Left lobe of liver (tissue), 2 donors: ENCODE measurements around the gene SLC16A12. TPM values are rescaled to one million over a fixed set of nuclear protein-coding genes. Genes with fewer than 3 reads are reported as not detected.
"Not testable (repeated sequence)": the region's sequence is repeated elsewhere in the genome, so short reads cannot be mapped to it uniquely, and the experiment has no call there.

Experiments used
- ATAC-seq: fragments of 200-7000 bp; cut with Tn5 transposase; one replicate; pipeline ENCODE4 v1.9.1; 2020; ENCODE audit warnings: mild to moderate bottlenecking, moderate library complexity
- DNase-seq: peaks from one replicate; pipeline ENCODE4 v3.0.0-alpha.2; 2020; ENCODE audit warnings: low spot score
- total RNA-seq: library from RNA; stranded (reverse); gene quantifications from one replicate; pipeline ENCODE4 v1.2.1, GENCODE V29; 2021
- donor health status: DM: no; HTN: no; CAD: no; lungs with moderate emphysema.
- donor health status: DM: no; HTN: yes; CAD: no.

Gene SLC16A12
- total RNA-seq, 1 donor from 2014 or later, result 0.38 TPM

DNA sequence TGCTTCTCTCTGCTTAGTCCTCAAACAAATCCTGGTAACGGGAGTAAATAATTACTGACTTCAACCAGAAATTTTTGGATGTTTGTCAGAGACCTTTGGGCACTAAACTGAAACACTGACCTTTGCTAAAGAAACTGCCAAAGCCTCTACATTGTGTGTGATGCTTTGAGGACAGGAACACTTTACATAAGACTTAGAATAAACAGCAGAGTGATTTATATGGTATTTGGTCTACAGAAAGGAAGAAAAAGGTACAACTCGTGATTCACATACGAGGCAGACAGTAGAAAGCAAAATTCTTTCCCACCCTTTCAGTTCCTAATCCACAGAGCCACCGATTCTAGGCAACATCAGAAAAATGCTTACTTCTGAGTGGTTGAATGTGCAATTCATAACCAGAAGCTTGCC lies 59.8 kb downstream of the SLC16A12 start:
- DNase-seq, result no peak
- peak; percentile 80 for ATAC-seq

DNA sequence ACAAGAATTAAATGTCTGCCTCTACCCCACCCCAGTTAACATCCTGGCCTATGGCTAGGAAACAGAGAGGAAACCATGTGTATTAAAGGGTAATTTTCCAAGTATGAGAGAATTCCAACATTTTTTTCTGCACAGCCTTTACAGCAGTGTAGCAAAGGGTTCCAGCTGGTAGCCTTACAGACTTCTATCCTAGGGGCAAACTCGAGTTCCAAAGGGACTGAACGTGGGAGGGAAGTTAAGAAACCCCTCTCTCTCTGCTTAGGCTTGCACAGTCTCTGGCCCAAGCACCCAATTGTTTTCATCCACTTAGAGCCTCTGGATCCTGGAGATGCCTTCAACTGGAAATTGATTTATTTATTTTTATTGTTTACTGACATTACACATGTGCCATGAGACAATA lies 60.3 kb downstream of the SLC16A12 start:
- ATAC-seq (peak; percentile 30), DNase-seq (no peak)

DNA sequence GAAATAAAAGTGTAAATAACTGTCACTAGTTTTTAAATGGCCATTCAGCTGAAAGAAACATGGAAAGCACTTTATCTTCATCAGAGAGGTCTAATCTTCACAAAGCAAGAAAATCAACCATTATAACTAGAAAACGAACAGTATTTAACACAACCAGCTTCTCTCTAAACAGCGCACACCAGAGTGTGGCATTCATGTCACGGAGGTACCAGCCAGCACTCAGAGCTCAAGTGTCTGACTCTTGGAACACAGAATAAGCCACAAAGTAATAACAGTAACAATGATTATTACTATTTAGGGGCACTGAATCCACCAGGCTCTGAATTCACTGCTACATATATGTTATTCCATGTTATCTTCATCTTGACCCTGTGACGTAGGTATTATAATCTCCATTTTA lies 60.9 kb downstream of the SLC16A12 start:
- no peak for DNase-seq
- ATAC-seq, result no peak

DNA sequence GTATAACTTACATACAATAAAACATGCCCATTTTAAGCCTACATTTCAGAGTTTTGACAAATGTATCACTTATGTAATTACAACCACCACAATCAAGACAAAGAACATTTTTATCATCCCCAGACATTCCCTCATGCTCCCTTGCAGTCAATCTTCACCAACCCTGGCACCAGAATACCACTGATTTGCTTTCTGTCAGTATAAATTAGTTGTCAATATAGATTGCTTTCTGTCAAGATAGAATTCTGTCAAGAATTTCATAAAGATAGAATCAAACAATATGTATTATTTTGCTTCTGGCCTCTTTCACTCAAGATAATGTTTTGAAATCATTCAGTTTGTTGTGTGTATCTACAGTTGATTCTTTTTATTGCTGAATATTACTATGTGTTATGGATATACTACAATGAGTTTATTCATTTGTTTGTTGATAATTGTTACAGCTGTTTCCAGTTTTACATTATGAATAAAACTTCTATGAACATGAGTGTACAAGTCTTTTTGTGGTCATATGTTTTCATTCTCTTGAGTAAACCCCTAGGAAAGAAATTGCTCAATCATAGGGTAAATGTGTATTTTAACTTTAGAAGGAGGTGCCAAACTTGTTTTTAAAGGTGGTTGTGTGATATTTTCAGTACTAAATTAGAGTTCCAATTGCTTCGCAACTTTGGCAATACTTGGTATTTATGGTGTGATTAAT lies 64.1 kb downstream of the SLC16A12 start:
- DNase-seq (no peak), ATAC-seq (no peak)

DNA sequence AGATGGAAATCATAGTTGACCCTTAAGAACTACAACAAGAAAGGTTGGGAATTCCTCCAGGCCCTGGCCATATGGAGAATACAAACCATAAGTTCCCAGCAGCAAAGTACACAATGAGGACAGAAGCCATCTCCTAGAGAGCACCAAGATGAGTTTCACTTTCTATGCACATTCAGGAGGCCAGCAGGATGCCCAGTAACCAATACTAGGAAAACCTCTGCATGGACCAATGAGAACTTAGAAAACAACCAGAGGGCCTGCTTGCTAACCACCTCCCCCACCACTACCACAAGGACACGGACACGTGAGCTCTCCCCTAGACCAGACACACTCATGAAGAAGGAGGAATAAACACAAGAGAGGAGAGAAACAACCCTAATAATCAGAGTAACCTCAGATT lies 64.8 kb downstream of the SLC16A12 start:
- DNase-seq, result no peak
- peak; percentile 16 for ATAC-seq

DNA sequence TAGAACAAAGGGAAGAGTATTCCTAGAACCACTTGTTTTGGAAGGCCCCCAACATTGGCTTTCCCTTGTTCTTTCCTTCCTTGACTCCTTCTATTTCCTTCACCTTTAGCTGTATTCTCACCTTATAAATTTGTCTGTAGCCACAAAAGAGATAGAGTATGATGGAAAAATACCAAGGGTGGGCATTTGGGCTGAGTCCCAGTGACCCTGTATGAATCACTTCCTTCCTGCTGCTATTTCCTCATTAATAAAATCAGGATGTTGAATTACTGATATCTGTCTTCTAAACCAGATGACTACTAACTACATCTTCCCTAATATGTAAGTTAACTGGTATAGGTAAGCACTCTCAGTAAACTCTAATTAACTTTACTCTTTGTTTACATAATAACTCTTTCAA lies 65.9 kb downstream of the SLC16A12 start:
- DNase-seq (no peak), ATAC-seq (no peak)

DNA sequence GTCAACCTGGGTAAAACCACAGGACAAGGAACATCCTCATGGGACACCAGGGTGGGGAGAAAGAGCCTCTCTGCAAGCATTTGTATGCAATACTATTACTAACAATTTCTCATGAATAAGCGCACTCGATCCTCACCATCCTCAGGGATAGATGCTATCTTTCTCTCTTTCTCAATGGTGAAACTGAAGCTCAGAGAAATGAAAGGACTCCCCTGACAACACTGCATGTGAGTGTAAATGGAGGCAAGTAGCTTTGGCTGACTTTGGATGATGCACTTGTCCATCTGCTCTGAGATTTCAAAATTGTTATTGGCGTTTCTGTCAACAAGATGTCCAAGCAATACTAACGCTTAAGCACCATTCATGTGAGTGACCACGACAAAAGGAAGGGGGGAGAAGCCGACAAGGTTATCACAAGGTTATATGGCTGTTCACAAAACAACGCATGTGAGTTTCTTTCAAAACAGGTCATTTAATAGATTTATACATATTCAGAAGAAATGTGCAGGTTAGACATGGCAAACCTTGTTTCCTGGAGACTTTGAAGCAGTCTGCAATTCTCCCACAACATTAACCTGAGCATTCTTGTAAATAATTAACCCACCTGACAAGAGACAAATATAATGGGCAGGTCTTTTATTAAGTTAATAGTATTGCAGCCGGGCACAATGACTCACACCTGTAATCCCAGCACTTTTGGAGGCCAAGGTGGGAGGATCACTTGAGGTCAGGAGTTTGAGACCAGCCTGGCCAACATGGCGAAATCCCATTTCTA lies 67.0 kb downstream of the SLC16A12 start:
- ATAC-seq, result peak; percentile 62
- DNase-seq, result no peak

DNA sequence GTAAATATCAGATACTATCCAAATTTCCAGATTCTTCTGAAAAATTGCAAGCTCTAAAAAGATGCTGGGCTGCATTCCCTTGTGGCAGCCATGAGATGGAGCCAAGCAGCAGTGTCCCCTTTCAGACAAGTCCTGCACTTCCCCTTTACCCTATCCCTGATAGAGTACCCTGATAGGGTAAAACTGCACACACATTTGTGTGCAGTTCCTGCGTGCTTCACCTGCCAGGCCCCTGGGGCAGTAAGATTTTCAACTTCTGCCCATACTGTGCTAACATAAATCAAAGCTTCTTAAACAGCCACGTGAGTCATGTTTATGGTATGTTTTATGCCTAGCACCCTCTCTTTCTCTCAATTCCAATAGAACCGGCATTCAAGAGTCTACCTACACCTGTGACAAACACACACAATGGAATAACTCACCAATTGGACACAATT lies 68.8 kb downstream of the SLC16A12 start:
- peak; percentile 91 for ATAC-seq
- no peak for DNase-seq

DNA sequence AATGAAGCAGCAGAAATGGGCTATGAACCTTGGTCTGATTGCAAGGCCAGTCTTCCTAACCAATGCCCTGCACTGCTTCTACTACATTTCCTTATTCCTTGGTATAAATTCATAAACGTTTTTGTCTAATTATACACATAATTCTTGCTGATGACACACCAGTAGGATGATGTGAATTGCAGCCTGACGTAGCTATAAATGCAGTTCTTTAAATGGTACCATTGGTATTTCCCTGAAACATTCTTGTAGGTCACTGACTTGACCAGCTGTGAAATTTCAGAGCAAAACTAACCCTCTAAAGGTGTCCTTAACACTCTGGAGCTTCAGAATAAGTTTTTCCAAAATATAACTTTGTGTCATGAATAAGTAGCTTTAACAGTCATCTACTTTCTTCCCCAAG lies 70.2 kb downstream of the SLC16A12 start:
- no peak for ATAC-seq
- DNase-seq, result no peak

DNA sequence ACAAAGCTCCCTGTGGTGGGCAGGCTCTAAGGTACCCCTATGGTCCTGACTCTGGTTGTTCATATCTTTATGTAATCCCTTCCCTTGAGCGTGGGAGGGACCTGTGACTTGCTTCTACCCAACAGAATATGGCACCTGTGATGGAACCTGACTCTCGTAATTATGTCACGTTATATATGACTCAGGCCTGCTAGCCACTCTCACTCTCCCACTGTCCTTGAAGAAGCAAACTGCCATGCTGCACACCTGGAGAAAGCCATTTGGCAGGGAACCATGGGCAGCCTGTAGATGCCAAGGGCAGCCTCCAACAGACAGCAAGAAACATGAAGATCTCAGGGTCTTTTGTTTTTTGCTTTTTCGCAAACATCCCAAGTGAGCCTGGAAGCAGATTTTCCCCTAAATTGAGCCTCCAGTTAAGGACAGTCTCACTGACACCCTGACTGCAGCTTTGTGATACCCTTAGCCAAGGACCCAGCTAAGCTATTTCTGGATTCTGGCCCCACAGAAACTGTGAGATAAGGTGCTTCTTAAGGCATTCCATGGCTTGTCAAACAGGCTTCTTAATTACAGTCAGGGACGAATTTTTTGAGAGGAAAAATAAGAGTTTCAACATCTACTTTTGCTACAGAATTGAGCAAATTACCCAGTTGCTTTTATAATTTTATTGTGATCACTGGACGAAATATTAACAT lies 71.4 kb downstream of the SLC16A12 start:
- ATAC-seq, result no peak
- DNase-seq, result no peak

DNA sequence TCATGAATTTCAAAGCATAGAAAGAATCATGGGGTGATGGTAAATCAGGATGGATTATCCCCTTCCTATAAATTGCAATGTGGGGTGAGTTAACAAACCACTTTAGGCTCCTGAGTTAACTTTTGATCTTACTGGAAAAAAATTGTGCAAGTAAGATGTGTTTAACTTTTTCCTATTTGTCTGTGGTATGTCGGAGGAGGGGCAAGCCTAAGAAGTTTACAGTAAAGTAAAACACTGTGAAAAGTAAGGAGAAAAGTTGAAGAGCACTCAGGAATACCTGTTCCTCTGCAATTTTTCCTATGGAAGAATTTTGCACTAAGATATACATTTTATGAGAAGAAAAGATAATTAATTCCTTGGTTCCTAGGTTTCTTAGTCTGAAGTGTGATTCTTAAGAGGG lies 76.6 kb downstream of the SLC16A12 start:
- no peak for ATAC-seq

DNA sequence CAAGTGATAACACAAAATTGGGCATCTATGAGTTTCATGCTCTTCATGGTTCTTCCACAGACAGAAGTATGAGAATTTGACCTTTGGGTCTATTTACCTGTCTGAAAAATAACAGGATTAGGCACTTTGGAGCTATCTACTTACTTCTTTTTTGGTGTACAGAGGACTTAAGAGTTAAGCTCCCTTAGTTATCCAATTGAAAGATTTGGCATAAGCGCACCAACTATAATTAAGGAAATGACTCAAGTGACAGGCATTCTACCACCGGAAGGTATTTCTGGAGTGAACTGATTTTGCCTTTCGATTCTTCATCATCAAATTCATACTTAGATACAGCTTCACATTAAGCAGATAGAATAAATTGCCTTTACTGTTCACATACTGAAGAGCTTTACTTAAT lies 77.1 kb downstream of the SLC16A12 start:
- no peak for DNase-seq
- no peak for ATAC-seq

More for the DNA sequence above, 76.6 kb downstream of the SLC16A12 start:
- DNase-seq, result no peak

DNA sequence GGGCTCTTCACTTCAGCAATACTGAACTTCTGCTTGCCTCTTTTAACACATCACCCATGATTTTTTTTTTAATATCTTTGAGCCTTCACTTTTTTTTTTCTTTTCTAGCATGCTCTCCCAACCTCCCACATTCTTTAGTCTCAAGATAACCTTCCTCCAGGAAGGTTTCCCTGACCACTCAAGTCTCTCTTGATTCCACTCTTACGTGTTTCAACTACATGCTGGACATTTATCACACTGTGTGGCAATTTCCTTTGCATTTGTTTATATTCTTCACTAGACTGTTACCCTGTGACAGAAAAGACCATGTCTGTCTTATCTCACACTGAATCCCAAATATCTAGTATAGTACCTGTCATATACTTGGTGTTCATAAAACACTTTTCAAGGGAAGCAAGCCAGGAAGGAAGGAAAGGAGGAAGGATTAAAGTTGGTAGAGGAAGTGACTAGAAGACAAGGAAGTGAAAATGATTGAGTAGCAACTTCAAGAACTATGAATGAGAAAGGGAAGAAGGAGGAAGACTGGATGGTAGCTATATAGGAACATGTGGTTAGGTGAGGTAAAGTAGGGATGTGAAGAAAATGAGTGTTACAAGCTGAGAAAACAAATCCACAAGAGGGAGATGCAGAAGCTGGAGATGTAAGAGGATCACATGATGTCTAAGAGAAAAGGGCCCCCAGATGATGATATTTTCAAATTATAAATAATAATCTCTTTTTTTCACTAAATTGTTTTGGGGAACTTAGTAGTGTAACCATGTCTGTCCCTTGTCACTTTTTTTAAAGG lies 80.6 kb downstream of the SLC16A12 start:
- DNase-seq (no peak), ATAC-seq (no peak)

DNA sequence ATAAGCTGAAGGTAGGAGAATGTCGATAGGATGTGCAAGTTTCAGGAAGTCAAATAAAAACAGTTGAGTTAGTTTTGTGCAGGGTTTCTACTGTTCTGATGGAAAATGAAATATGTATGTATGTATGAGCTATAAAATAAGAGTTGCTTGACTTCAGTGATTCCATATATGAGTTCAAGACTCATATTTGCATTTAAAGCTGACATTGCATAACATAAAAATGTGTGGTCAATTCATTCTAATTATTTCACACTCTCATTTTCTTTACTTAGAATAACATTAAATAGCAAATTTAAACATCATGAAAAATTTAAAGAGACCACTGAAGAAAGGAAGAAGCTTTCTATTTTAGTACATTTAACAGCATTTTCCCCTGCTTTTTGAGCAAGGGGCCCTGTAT lies 83.2 kb downstream of the SLC16A12 start:
- DNase-seq (no peak), ATAC-seq (no peak)

DNA sequence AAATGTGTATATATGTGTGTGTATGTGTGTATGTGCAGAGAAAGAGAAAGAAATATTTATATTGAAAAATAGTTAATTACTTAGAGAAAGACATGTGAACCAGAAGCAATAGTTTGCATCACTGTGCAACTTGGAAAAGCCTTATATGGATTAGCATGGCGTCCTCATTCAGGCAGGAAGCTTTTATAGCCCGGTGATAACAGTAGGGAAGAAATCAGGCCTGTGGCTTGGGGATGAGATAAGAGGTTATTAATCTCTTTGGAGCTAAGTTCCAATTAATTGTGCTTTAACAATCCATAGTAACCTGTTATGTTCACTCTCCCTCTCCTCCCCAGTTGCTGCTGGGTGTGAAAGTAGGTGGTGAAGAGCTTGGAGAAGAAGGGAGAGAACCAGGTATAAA lies 84.5 kb downstream of the SLC16A12 start:
- no peak for DNase-seq
- ATAC-seq, result no peak

DNA sequence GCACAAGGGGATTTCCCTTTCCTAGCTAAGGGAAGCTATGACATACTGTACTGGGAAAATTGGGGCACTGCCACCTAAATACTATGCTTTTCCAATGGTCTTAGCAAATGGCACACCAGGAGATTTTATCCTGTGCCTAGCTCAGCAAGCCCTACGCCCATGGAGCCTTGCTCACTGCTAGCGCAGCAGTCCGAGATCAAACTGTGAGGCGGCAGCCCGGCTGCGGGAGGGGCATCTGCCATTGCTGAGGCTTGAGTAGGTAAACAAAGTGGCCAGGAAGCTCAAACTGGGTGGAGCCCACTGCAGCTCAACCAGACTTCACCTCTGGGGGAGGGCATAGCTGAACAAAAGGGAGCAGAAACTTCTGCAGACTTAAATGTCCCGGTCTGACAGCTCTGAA lies 90.6 kb downstream of the SLC16A12 start:
- not testable (repeated sequence) for DNase-seq, ATAC-seq

DNA sequence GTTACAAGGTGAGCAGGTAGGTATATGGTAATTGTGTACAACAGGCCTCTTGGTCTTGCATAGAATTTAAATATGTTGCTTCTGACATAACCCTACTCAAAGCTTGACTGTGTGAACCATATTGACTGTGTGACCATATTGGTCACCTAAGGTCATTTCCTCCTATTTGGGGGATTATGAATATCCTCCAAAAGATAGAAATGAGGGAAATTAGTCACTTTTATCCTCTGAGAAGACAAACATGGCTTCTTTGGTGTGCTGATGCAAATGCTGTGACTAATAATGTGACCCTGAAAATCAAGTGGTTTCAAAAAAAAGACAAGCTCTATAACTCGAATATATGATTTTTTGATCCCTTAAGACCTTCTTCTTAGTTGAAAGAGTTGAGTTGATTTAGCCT lies 93.1 kb downstream of the SLC16A12 start:
- ATAC-seq (no peak), DNase-seq (no peak)

DNA sequence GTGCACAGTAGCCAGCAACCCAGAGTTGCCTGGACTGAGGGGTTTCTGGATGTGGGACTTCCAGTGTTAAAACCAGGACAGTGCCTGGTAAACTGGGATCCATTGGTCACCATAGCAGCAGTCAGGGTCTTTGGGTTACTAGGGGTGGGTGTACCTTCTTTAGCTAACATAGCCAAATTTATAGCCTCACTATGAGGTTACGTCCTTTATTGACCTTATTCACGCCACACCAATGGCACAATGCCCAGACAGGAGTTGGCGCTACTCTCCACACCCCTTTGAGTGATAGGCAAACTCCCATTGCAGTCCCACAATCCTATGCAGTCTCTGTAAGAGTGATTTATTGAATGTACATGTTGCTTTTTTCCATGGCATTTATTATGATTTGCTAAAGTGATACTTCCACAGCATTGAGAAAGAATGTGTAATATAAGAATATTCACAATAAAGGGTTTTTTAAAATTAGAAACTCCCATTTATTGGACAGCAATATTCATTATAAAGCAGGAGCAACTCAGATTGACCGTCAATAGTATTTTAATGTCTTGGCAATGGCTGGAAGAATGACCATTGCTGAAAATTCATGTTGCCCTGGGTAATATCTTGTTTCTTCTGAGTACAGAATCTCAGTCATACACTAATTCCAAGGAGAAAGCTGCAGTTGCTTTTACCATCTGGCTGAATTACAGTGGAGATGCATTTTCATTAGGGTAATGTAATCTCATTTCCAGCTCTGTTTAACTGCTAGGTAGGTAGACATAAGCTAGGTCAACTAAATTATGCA lies 95.0 kb downstream of the SLC16A12 start:
- ATAC-seq (peak; percentile 99), DNase-seq (peak; percentile 75)

DNA sequence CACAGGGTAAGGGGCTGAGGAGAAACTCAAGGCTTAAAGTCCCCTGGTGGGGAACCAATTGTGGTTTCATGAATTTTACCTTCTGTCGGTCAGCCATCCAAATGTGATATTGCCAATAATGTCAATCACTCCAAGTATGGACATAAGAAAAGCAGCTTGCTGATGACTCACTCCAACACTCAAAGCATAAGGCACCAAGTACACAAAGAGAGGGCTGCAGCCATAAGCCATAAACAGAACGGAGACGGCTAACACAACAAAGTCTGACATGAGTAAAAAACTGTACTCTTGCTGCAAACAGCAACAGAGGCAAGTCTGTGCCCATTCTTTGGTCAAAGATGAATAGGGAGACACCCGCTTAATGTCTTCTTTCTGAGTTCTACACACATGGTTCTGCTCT lies 96.9 kb downstream of the SLC16A12 start:
- DNase-seq (no peak), ATAC-seq (no peak)

DNA sequence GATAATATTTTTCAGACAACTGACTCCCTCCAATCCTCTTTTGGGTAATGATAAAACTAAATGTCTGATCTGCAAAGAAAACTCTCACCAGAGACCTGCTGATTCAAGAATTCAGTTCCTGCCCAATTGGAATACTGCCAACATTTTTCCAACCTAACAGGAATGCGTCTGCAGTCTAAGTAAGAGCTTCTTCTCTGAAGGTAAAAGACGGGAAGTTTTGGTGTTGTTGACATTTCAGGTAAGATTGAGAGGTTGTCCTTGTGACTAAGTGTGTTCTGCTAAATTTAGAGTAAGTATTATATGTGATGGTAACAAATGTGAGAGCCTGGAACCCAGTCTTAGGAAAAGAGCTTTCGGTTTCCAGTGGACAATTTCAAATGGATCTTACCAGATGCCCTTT lies 103.4 kb downstream of the SLC16A12 start:
- peak; percentile 44 for ATAC-seq

More for the DNA sequence above, 103.4 kb downstream of the SLC16A12 start:
- no peak for DNase-seq
